ENCODE results near the gene GALK1. TPM values are rescaled to one million over a fixed set of nuclear protein-coding genes. Genes with fewer than 3 reads are reported as not detected.

Gene GALK1
- total and polyA plus RNA-seq, 2 of the 13 experiments (the other 11 are each of a cell fraction or from before 2014, with no cell fraction given) = 59.9 to 93.6 TPM

GRCh38 chr17:75720656-75721462, 44.1 kb downstream of the GALK1 start, which contains the start of gene ITGB4 (continued):
- TF ChIP-seq ZHX2 (IDR thresholded peaks at IDR 0.05; ENCODE audit: low read depth) (no peak), ZHX2 (CRISPR knock-in tag; IDR thresholded peaks at IDR 0.05; ENCODE audit: borderline replicate concordance) (0 out of 2 replicates have a peak, but pooled peaks have one; percentile 26), AGO1 (IDR thresholded peaks at IDR 0.05; ENCODE audit: low read depth, low read length, poor library complexity, severe bottlenecking) (no peak), ZNF784 (CRISPR knock-in tag; IDR thresholded peaks at IDR 0.05; ENCODE audit: borderline replicate concordance) (0 out of 2 replicates have a peak, but pooled peaks have one; percentile 52), KDM1A (CRISPR knock-in tag; IDR thresholded peaks at IDR 0.05) (no peak), ZNF564 (CRISPR knock-in tag; IDR thresholded peaks at IDR 0.05) (0 out of 2 replicates have a peak, but pooled peaks have one; percentile 4), RBFOX2 (IDR thresholded peaks at IDR 0.05; ENCODE audit: low read depth, low read length) (peak; percentile 39; the same call in 1 of the 2 replicates), BRD4 (CRISPR knock-in tag; IDR thresholded peaks at IDR 0.05) (0 out of 2 replicates have a peak, but pooled peaks have one; percentile 47), HNRNPK (IDR thresholded peaks at IDR 0.05; ENCODE audit: low read depth, low read length, poor library complexity, severe bottlenecking) (peak; percentile 61), KDM6A (CRISPR knock-in tag; IDR thresholded peaks at IDR 0.05; ENCODE audit: low read depth) (no peak), ZNF891 (CRISPR knock-in tag; IDR thresholded peaks at IDR 0.05) (peak; percentile 77), ZNF619 (CRISPR knock-in tag; IDR thresholded peaks at IDR 0.05) (peak; percentile 47; the same call in 1 of the 2 replicates), ZNF513 (CRISPR knock-in tag; conservative IDR thresholded peaks at IDR 0.05) (no peak), NR2C2 (CRISPR knock-in tag; IDR thresholded peaks at IDR 0.05; ENCODE audit: borderline replicate concordance) (0 out of 2 replicates have a peak, but pooled peaks have one; percentile 22), NCOA2 (CRISPR knock-in tag; IDR thresholded peaks at IDR 0.05) (no peak), EP300 (IDR thresholded peaks at IDR 0.05; ENCODE audit: low read depth in 2 of 2, low read length in 2 of 2) (no peak), EP300 (CRISPR knock-in tag; IDR thresholded peaks at IDR 0.05; ENCODE audit: borderline replicate concordance) (no peak), MBNL3 (CRISPR knock-in tag; conservative IDR thresholded peaks at IDR 0.05) (no peak)

All from HepG2 (cell line).